ENCODE results near the gene CASTOR1. TPM values are rescaled to one million over a fixed set of nuclear protein-coding genes. Genes with fewer than 3 reads are reported as not detected.

Gene CASTOR1
- total RNA-seq, 1 donor from 2014 or later = 15.9 TPM

DNA sequence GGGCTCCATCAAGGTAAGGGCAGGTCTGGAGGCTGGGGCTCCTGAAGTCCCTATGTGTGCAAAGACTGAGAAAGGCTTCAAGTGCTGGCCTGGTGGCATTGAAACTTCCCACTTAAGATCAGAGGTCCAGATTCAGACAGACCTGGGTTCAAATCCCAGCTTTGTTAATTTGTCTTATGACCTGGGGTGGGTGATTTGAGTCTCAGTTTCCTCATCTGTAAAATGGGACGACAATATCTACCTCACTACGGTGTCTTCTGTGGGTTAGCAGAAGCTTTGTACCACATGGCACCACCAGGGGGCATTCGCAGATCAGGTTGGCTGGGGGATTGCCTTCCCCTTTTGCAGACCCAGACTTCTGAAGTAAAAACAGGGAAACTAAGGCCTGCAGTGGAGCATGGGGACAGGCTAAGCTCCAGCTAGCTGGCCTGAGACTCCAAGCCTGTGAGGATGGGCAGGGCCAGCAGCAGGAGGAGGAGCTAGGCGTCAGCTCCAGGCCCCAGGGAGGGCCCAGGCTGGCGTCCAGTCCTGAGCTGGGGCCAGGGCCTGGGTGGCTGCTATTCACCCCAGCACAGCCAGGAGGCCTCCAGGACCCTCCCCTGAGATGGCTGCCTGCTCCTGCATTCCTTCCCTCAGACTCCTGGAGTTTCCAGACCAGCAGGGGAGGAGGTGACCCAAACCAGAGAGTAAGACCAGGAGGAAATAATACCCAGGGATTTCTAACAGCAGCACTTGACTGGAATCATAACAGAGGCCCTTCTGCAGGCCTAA lies 1.5 kb downstream of the CASTOR1 start:
- H3K36me3 ChIP-seq = peaks cover 22% of the 10 kb centered on the region
- peak; percentile 73 for ATAC-seq
- H3K4me1 ChIP-seq = peaks cover 36% of the 10 kb centered on the region
- H3K9me3 ChIP-seq = no peaks in the 10 kb centered on the region
- no peaks in the 10 kb centered on the region for H3K27me3 ChIP-seq
- H3K27ac ChIP-seq = peak overlapping the region; percentile 92
- intact Hi-C loops (cut with DNase I) = loop anchor here (5.0 kb wide), 1 partner anchor 99 kb away; the partner anchor contains the start of gene RNF215
- TF ChIP-seq CTCF (IDR thresholded peaks at IDR 0.05) = peak; percentile 73
- peak; percentile 92 for DNase-seq
- H3K4me3 ChIP-seq = peak overlapping the region; percentile 97

- peaks cover 14% of the 10 kb centered on the region for H3K36me3 ChIP-seq
- H3K9me3 ChIP-seq = no peaks in the 10 kb centered on the region
- intact Hi-C loops (cut with DNase I) = loop anchor here (5.0 kb wide), 1 partner anchor 100 kb away; the partner anchor contains the start of gene RNF215
- peak; percentile 93 for TF ChIP-seq CTCF (IDR thresholded peaks at IDR 0.05)
- peaks cover 35% of the 10 kb centered on the region for H3K4me1 ChIP-seq
- no peak overlapping the region for H3K27ac ChIP-seq
- DNase-seq = peak; percentile 89
- no peaks in the 10 kb centered on the region for H3K27me3 ChIP-seq
- ATAC-seq = peak; percentile 22
- no peak overlapping the region for H3K4me3 ChIP-seq
These were observed 2.3 kb downstream of the CASTOR1 start for GRCh38 chr22:30286813-30287647.

DNA sequence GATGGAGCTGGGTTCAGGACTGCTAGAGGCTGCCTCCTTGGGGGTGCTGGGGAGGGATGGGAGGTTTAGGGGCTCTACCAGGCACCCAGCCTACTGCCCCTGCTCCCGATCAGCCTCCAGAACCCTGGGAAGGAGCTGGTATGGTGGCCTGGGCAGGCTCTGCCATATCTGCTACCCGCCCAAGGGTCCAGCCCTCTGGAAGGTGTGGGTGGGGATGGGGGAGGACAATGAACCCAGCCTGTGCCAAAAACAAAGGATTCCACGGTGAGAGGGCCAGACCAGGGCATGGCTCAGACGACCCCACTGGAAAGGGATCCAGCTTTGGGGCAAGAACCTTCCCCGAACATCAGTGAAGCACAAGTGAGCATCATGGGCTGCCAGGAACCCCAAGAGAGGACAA lies 3.0 kb downstream of the CASTOR1 start:
- Histone ChIP-seq H3K27ac (no peak overlapping the region), H3K36me3 (peaks cover 10% of the 10 kb centered on the region), H3K4me3 (no peak overlapping the region), H3K4me1 (peaks cover 28% of the 10 kb centered on the region), H3K27me3 (no peaks in the 10 kb centered on the region), H3K9me3 (no peaks in the 10 kb centered on the region)
- ATAC-seq = no peak
- no peak for TF ChIP-seq CTCF (IDR thresholded peaks at IDR 0.05)
- DNase-seq = no peak
- intact Hi-C loops (cut with DNase I) = loop anchor here (5.0 kb wide), 1 partner anchor 101 kb away; the partner anchor contains the start of gene RNF215

- no peak for ATAC-seq
- no peak for TF ChIP-seq CTCF (IDR thresholded peaks at IDR 0.05)
These were observed 3.5 kb downstream of the CASTOR1 start for GRCh38 chr22:30285846-30286200.

GRCh38 chr22:30285176-30285845 lies 4.0 kb downstream of the CASTOR1 start:
- Histone ChIP-seq H3K27ac (no peak overlapping the region), H3K4me3 (no peak overlapping the region), H3K27me3 (no peaks in the 10 kb centered on the region), H3K4me1 (peaks cover 18% of the 10 kb centered on the region), H3K9me3 (no peaks in the 10 kb centered on the region), H3K36me3 (peaks cover 10% of the 10 kb centered on the region)
- DNase-seq = no peak
- intact Hi-C loops (cut with DNase I) = loop anchor here (5.0 kb wide), 1 partner anchor 102 kb away; the partner anchor contains the start of gene RNF215
- no peak for ATAC-seq
- TF ChIP-seq CTCF (IDR thresholded peaks at IDR 0.05) = no peak

More at GRCh38 chr22:30285846-30286200, 3.5 kb downstream of the CASTOR1 start:
- intact Hi-C loops (cut with DNase I) = loop anchor here (5.0 kb wide), 1 partner anchor 101 kb away; the partner anchor contains the start of gene RNF215
- no peaks in the 10 kb centered on the region for H3K27me3 ChIP-seq
- no peak overlapping the region for H3K4me3 ChIP-seq
- no peaks in the 10 kb centered on the region for H3K9me3 ChIP-seq
- no peak overlapping the region for H3K27ac ChIP-seq
- peaks cover 23% of the 10 kb centered on the region for H3K4me1 ChIP-seq
- DNase-seq = no peak
- peaks cover 10% of the 10 kb centered on the region for H3K36me3 ChIP-seq
